ENCODE measurements around the gene DYNLRB1. TPM values are rescaled to one million over a fixed set of nuclear protein-coding genes. Genes with fewer than 3 reads are reported as not detected.

DYNLRB1 gene
- total RNA-seq, 1 experiment from 2014 or later: 127 TPM

DNA sequence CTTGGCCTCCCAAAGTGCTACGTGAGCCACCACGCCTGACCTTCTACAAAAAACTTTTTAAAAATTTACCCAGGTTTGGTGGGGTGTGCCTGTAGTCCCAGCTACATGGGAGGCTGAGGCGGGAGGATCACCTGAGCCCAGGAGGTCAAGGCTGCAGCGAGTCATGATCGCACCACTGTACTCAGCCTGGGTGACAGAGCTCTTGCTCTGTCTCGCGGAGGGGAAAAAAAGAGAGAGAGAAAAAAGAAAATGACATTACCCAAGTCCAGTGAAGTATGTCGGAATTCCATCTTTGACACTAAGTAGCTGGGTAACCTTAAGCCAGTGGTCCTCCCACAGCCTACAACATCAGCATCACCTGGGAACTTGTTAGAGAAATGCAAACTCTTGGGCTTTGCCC is 23.5 kb downstream of the DYNLRB1 start:
- peaks cover 73% of the 10 kb centered on the region for H3K36me3 Mint-ChIP-seq (ENCODE audit: insufficient read depth, unreplicated experiment)
- intact Hi-C loops (cut with micrococcal nuclease): no loop called here

DNA sequence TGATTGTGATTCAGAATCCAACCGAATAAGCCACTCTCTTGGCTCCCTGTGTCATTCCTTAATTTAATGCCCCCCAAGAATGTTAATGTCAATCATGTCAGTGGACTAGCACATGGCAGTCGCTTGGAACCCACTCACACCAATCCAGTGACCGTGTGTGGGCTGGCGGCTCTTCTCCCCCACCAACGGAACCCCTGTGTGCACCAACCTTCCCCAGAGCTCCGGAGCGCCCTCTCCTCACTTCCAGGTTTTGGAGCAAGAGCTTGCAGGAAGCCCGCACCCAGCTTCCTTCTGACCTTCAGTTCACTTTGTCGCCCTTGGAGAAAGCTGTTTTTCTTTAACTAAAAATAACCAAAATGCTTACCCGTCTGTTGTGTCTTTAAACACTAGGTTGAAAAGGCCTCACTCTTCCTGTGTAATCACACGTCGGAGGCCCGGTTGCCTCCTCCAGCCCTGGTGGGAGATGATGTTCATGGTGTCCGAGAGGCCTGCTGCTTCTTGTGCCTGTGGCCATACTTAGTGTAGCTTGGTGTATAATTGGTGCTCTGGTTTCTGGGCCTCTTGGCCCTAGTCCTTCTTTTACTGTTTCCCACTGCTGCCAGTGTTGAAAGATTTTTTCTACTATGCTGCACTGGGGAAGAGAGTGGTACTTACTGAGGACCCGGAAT is 24.5 kb downstream of the DYNLRB1 start:
- Mint-ChIP-seq H3K36me3 (ENCODE audit: insufficient read depth, unreplicated experiment) (peaks cover 68% of the 10 kb centered on the region), H3K27me3 (ENCODE audit: insufficient read depth, unreplicated experiment) (no peaks in the 10 kb centered on the region), H3K4me3 (ENCODE audit: unreplicated experiment) (no peak overlapping the region), H3K4me1 (ENCODE audit: insufficient read depth, unreplicated experiment) (no peaks in the 10 kb centered on the region), H3K27ac (ENCODE audit: low read depth, unreplicated experiment) (no peak overlapping the region), H3K9me3 (ENCODE audit: unreplicated experiment) (no peaks in the 10 kb centered on the region)
- ChIA-PET POLR2A (interaction anchor here (0.7 to 0.8 kb wide), 2 partner anchors 25 to 336 kb away, joined by 3 read pairs; partner anchors contain the start of gene ACSS2), CTCF (interaction anchor here (0.9 to 3.4 kb wide), 3 partner anchors 10 to 228 kb away, joined by 3 to 19 read pairs (median 14); no protein-coding TSS in a partner anchor)
- intact Hi-C loops (cut with micrococcal nuclease): no loop called here
- no peak for DNase-seq (ENCODE audit: unreplicated experiment)
- TF ChIP-seq, protein P1, sequence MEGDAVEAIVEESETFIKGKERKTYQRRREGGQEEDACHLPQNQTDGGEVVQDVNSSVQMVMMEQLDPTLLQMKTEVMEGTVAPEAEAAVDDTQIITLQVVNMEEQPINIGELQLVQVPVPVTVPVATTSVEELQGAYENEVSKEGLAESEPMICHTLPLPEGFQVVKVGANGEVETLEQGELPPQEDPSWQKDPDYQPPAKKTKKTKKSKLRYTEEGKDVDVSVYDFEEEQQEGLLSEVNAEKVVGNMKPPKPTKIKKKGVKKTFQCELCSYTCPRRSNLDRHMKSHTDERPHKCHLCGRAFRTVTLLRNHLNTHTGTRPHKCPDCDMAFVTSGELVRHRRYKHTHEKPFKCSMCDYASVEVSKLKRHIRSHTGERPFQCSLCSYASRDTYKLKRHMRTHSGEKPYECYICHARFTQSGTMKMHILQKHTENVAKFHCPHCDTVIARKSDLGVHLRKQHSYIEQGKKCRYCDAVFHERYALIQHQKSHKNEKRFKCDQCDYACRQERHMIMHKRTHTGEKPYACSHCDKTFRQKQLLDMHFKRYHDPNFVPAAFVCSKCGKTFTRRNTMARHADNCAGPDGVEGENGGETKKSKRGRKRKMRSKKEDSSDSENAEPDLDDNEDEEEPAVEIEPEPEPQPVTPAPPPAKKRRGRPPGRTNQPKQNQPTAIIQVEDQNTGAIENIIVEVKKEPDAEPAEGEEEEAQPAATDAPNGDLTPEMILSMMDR (IDR thresholded peaks at IDR 0.05; ENCODE audit: unreplicated experiment): no peak
- BruUV-seq (replicated peaks): no TSS peak

More for the DNA sequence above, 23.5 kb downstream of the DYNLRB1 start:
- Mint-ChIP-seq H3K27me3 (ENCODE audit: insufficient read depth, unreplicated experiment) (no peaks in the 10 kb centered on the region), H3K4me3 (ENCODE audit: unreplicated experiment) (no peak overlapping the region), H3K27ac (ENCODE audit: low read depth, unreplicated experiment) (no peak overlapping the region), H3K9me3 (ENCODE audit: unreplicated experiment) (no peaks in the 10 kb centered on the region), H3K4me1 (ENCODE audit: insufficient read depth, unreplicated experiment) (no peaks in the 10 kb centered on the region)
- TF ChIP-seq, protein P1 (IDR thresholded peaks at IDR 0.05; ENCODE audit: unreplicated experiment): no peak
- DNase-seq (ENCODE audit: unreplicated experiment): no peak
- ChIA-PET POLR2A (no interaction called here), CTCF (interaction anchor here (0.6 to 3.4 kb wide), 14 partner anchors 9 to 1337 kb away, joined by 3 to 19 read pairs (median 4); partner anchors contain the start of gene DYNLRB1)
- no TSS peak for BruUV-seq (replicated peaks)

DNA sequence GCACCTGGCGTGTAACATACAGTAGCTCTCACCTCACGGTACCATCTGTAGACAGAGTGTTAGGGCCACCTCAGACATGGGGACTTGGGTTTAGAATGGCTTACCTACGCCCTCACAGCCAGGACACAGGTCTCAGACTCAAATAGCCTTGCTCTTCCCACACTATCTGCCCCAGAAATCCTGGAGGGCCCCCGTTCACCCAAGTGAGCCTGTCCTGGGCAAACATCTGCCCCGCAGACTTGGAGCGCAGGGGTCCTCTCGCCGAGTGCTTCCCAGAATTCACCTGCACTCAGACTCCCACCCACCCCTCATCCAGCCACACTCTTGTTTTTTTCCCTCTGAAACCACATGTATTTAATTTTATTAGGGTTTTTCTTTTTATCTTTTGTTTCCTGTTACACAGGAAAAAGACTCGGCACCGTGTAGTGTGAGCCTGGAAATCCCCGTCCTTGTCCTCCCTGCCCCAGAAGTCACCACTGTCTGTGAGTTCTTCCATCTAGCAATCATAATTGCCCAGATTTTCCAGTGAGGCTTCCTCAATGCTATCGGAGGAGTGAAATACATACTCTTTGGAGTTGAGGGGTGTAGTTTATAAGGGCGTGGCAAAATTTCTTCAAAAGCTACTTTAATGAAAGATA is 25.2 kb downstream of the DYNLRB1 start:
- CTCF ChIA-PET: interaction anchor here (0.8 to 3.4 kb wide), 4 partner anchors 11 to 60 kb away, joined by 3 to 19 read pairs (median 3); no protein-coding TSS in a partner anchor
- no peak overlapping the region for H3K4me3 Mint-ChIP-seq (ENCODE audit: unreplicated experiment)
- no TSS peak for BruUV-seq (replicated peaks)
- intact Hi-C loops (cut with micrococcal nuclease): no loop called here
- no peaks in the 10 kb centered on the region for H3K27me3 Mint-ChIP-seq (ENCODE audit: insufficient read depth, unreplicated experiment)
- H3K9me3 Mint-ChIP-seq (ENCODE audit: unreplicated experiment): no peaks in the 10 kb centered on the region
- DNase-seq (ENCODE audit: unreplicated experiment): no peak
- POLR2A ChIA-PET: no interaction called here
- peaks cover 65% of the 10 kb centered on the region for H3K36me3 Mint-ChIP-seq (ENCODE audit: insufficient read depth, unreplicated experiment)
- H3K4me1 Mint-ChIP-seq (ENCODE audit: insufficient read depth, unreplicated experiment): no peaks in the 10 kb centered on the region
- no peak overlapping the region for H3K27ac Mint-ChIP-seq (ENCODE audit: low read depth, unreplicated experiment)
- TF ChIP-seq, protein P1 (IDR thresholded peaks at IDR 0.05; ENCODE audit: unreplicated experiment): no peak

DNA sequence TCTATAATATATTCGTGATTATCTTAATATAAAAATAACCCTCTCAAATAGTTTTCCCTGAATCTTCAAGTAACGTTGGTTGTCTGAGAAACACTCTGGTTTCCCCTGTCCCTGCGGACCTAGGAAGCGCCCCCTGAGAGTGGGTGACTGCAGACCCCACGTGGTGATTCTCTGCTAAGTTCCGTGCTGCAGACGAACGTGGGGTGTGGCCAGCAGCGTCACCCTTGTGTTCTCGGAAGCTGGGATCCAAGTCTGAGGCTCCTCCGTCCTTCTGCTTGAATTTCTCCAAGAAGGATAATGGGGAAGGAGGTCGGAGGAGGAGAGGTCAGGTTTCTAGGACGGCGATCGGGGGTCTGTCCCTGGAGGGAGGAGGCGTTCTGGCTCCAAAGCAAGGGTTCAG is 25.7 kb downstream of the DYNLRB1 start:
- CTCF ChIA-PET: interaction anchor here (0.8 to 1.0 kb wide), 2 partner anchors 21 to 59 kb away, joined by 3 read pairs; no protein-coding TSS in a partner anchor
- intact Hi-C loops (cut with micrococcal nuclease): no loop called here
- no peak for DNase-seq (ENCODE audit: unreplicated experiment)
- Mint-ChIP-seq H3K36me3 (ENCODE audit: insufficient read depth, unreplicated experiment) (peaks cover 59% of the 10 kb centered on the region), H3K27me3 (ENCODE audit: insufficient read depth, unreplicated experiment) (no peaks in the 10 kb centered on the region), H3K27ac (ENCODE audit: low read depth, unreplicated experiment) (no peak overlapping the region), H3K9me3 (ENCODE audit: unreplicated experiment) (no peaks in the 10 kb centered on the region), H3K4me3 (ENCODE audit: unreplicated experiment) (no peak overlapping the region), H3K4me1 (ENCODE audit: insufficient read depth, unreplicated experiment) (peaks cover 5% of the 10 kb centered on the region)
- TF ChIP-seq, protein P1 (IDR thresholded peaks at IDR 0.05; ENCODE audit: unreplicated experiment): no peak
- POLR2A ChIA-PET: no interaction called here
- BruUV-seq (replicated peaks): no TSS peak
